T-helper 1 cell treated with Interleukin-12 subunit alpha and Interleukin-12 subunit beta and Interleukin-4 antibody, amounts not matched to agents 30 ng/mL and 1 ng/mL, for 36 hours (primary cell): Measurements from ENCODE around the gene PXDC1. TPM values are rescaled to one million over a fixed set of nuclear protein-coding genes. Genes with fewer than 3 reads are reported as not detected.
"Not testable (repeated sequence)": the region's sequence is repeated elsewhere in the genome, so short reads cannot be mapped to it uniquely, and the experiment has no call there.

ENCODE experiments used
- intact Hi-C: fragments of 100-400 bp; cut with micrococcal nuclease; formaldehyde crosslinking; loops from one replicate; pipeline ENCODE4 v1.15.1; 2024
- total RNA-seq: library from RNA; stranded (reverse); gene quantifications from 2 replicates; pipeline ENCODE4 v1.2.3, GENCODE V29; 2022

PXDC1 gene
- total RNA-seq, 1 donor from 2014 or later = 0.25 TPM

DNA sequence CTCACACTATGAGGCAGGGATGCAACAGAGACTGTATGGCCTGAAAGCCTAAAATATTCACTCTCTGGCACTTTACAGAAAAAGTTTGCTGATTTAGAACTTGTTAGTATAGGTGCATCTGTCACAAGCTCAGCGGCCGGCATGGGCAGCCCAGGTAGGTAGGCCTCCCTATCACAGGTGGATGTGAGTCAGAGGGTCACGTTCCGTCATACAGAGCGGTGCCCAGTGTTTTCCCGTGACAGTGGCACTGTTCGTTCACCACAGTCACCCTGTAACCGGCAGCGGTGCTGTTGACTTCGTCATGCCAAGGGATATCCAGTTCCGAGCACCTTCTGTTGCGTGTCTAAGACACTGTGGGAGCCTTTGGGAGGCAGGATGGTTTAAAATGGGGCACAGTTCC lies 32.9 kb upstream of the PXDC1 start:
- intact Hi-C loops = no loop called here

GRCh38 chr6:3782876-3783832 lies 31.6 kb upstream of the PXDC1 start:
- intact Hi-C loops = no loop called here

GRCh38 chr6:3781504-3781903 lies 30.0 kb upstream of the PXDC1 start:
- intact Hi-C loops = no loop called here

DNA sequence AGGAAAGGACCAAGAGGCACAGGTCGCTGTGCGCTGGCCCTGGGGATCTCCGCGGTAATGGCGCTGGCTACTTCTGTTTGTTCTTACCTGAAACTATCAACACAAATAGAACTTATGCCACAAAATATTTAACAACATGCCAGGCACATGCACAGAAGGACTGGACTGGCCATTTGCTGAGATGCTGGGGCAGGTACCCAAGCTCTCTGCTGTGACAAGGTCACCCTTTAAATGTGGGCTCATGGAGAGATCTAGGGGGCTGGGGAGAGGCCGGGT lies 28.0 kb upstream of the PXDC1 start:
- intact Hi-C loops = no loop called here

- intact Hi-C loops = no loop called here
Measured at GRCh38 chr6:3778701-3779573, 27.4 kb upstream of the PXDC1 start.

DNA sequence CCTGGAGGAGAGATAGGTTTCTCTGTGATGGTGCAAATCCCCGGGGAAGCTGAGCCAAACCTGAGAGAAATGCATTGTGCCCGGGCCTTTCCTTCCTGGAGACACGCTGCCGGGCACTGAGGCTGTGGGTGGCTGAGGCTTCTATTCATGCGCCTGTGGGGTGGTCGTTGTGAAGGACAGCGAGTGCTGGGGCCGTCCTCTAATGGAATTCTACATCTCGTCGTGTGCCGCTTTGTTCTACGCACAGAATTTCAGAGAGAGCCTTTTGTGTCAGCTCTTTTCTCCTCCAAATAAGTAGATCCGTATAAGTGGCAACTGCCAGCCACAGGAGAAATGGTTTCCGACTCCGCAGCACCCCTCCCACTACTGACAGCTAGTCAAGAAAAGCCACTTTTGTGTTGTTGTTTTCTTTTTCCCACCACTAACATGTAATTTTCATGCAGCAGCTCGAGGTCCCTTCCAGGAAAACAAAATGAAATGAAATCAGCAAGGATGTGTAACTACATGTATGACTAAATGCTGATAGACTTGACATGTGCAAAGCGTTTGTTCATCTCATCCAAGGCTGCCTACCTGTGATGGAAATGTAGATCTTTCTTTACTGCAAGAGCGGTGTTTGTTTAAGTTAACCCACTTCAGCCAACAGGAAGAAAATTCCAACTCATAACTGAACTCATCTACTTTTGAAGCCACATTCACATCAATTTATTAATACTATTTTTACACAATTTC lies 26.4 kb upstream of the PXDC1 start:
- intact Hi-C loops = no loop called here

DNA sequence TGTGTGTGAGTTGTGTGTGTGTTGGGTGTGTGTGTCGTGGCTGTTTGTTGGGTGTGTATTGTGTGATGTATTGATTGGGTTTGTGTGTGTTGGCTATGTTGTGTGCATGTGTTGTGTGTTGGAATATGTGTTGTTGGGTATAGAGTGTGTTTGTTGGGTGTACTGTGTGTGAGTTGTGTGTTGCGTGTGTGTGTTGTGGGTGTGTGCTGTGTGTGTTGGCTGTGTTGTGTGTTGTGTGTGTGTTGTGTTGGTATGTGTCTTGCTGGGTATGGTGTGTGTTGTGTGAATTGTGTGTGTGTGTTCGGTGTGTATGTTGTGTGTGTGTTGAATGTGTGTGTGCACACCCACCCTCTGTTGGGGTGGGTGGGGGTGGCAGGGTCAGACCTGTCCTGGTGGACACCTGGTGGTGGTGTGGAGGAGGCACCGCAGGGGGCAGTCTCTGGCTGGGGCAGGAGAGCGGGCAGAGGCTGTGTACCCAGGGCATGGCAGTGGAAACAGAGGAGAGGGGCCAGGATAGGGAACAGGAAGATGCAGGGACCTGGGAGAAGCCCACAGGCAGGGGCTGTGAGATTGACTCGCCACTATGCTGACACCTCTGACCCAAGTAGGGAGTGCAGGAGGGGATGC lies 25.5 kb upstream of the PXDC1 start:
- intact Hi-C loops = no loop called here

DNA sequence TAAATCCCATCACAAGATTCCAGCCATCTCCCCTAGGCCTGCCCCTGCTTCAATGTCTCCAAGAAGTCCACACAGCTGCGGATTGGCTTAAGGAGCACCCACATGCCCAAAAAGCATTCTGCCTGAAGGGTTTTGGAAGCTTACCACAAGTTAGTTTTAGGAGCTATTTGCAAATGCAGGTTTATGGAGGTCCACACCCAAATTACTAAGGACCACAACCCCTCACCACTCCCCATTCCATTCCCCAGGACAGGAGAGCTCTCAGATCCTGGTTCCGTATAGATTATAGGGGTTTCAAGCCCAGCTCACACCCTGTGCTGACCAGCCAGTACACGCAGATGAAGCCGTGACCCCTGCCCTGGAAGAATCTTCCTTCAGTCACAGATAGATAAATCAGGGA lies 24.3 kb upstream of the PXDC1 start:
- intact Hi-C loops = no loop called here

DNA sequence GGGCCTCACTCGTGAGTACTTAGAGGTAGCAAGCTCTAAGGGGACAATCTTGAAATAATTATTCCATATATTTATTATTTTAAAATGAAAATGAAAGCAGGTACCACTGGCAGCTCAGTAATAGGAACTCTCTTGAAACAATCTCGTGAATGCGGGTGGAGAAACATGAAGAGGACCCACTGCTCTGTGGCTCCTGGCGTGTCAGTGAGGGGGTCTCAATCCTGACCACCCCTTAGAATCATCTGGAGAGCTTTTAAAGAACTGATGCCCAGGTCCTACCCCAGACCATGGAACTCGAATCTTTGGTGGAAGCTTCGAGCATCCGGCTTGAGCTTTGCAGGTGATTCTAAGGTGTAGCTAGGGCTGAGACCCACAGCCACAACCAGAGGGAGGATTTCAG lies 23.9 kb upstream of the PXDC1 start:
- intact Hi-C loops = no loop called here

DNA sequence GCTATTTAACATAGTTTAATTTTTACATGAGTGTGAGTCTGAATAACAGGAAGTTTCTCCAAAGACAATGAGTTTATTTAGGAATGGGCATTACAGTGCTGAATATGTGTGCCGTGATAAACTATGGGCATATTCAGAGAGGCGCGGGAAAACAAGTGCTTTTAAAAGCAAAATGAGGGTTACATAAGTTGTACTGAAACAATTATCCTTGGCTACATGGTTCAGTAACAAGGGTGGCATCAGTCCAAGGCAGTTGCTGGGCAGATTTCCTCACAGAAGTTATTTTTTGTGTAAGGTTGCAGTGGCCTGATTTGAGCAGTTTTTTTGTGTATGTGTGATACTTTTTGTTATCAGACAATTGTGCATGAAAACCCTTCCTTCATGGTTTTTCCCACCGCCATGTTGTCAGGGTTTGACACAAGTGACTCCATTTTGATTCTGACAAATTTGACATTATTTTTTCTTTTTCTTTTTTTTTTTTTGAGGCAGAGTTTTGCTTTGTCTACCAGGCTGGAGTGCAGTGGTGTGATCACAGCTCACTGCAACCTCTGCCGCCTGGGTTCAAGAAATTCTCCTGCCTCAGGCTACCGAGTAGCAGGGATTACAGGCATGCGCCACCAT lies 22.3 kb upstream of the PXDC1 start:
- intact Hi-C loops = no loop called here

GRCh38 chr6:3772127-3772999 lies 20.9 kb upstream of the PXDC1 start:
- intact Hi-C loops = not testable (repeated sequence)

- intact Hi-C loops = no loop called here
Measured at GRCh38 chr6:3771407-3772011, 20.0 kb upstream of the PXDC1 start.

GRCh38 chr6:3770023-3770720 lies 18.7 kb upstream of the PXDC1 start:
- intact Hi-C loops = no loop called here

DNA sequence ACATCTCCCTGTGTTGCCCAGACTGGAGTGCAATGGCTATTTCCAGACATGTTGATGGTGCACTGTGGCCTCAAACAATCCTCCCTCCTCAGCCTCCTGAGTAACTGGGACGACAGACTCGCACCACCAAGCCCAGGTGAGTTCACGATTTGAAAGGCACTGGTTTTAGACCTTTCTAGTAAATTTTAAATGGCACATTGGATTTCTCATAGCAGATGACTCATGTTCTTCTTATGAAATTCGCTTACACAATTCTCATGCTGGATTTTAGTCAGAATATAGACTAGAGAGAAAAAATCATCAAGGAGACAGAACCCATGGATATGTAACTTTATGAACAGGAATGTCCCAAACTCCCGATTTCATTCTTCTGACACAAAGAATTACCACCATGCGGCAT lies 18.1 kb upstream of the PXDC1 start:
- intact Hi-C loops = no loop called here

GRCh38 chr6:3768502-3768901 lies 17.0 kb upstream of the PXDC1 start:
- intact Hi-C loops = no loop called here

- intact Hi-C loops = not testable (repeated sequence)
Measured at GRCh38 chr6:3767483-3767882, 16.0 kb upstream of the PXDC1 start.

GRCh38 chr6:3766214-3766613 lies 14.7 kb upstream of the PXDC1 start:
- intact Hi-C loops = no loop called here

- intact Hi-C loops = no loop called here
Measured at GRCh38 chr6:3765415-3765814, 13.9 kb upstream of the PXDC1 start.
